A549 (cell line): ENCODE results near the gene MEIOSIN. TPM values are rescaled to one million over a fixed set of nuclear protein-coding genes. Genes with fewer than 3 reads are reported as not detected.

Experiments
- ATAC-seq, 2 experiments: fragments of 200-7000 bp in 1 of 2; fragments of >200 bp in 1 of 2; cut with Nextera tagmentation in 1 of 2; cut with Tn5 transposase in 1 of 2; 3 replicates each; pipeline versions ENCODE4 v1.8.0 to v1.9.1; 2018 to 2020; ENCODE audit warnings: mild to moderate bottlenecking in 1 of 2, moderate library complexity in 1 of 2
- CTCF ChIA-PET: fragments of 300-600 bp; sonication (Branson Sonifier 250); formaldehyde crosslinking; extraction: SDS; loops from one replicate; lab custom pipeline; 2021; ENCODE audit warnings: antibody characterized with exemption, inconsistent platforms; lab: Yijun Ruan, JAX
- POLR2A ChIA-PET: fragments of 350-600 bp; formaldehyde crosslinking; extraction: SDS; loops from one replicate; lab custom pipeline; 2021; ENCODE audit warnings: antibody characterized with exemption, inconsistent platforms; lab: Yijun Ruan, JAX
- DNase-seq, 2 experiments: peaks; one replicate each; pipeline versions ENCODE4 v3.0.0 to v3.0.0-alpha.2; 2011 to 2016; ENCODE audit warnings: low read depth in 1 of 2, low spot score in 1 of 2
- FAIRE-seq: peaks from 2 replicates; lab custom pipeline; 2011; peaks lifted over from hg19 to GRCh38; lab: Jason Lieb, UNC
- H3K27ac ChIP-seq, 2 experiments: fragments of >200 bp; sonication (Bioruptor Twin); formaldehyde crosslinking; 3 replicates each; pipeline ENCODE4 v1.5.1; 2016 to 2017
- H3K4me1 ChIP-seq: fragments of >200 bp; sonication (Bioruptor Twin); formaldehyde crosslinking; 3 replicates; pipeline ENCODE4 v1.6.1; 2016
- H3K4me2 ChIP-seq: fragments of >200 bp; sonication (Bioruptor Twin); formaldehyde crosslinking; 3 replicates; pipeline ENCODE4 v1.6.1; 2016
- H3K4me3 ChIP-seq: fragments of >200 bp; sonication (Bioruptor Twin); formaldehyde crosslinking; 3 replicates; pipeline ENCODE4 v1.5.1; 2016
- H3K9me3 ChIP-seq: fragments of >200 bp; sonication (Bioruptor Twin); formaldehyde crosslinking; 3 replicates; pipeline ENCODE4 v1.6.1; 2016
- CEBPB ChIP-seq, 2 experiments: fragments of >200 bp in 1 of 2; sonication (Bioruptor Twin) in 1 of 2; formaldehyde crosslinking in 1 of 2; IDR thresholded peaks; 2 replicates each; pipeline ENCODE4 v1.6.1; 2012 to 2016
- CHD2 ChIP-seq: fragments of 150-350 bp; IDR thresholded peaks from 2 replicates; pipeline ENCODE4 v1.6.1; 2014; ENCODE audit warnings: low read length; ENCODE audit not compliant: partially characterized antibody
- CHD4 ChIP-seq: fragments of 200-600 bp; sonication (generic); IDR thresholded peaks from 2 replicates; pipeline ENCODE4 v1.6.1; 2016; ENCODE audit warnings: antibody characterized with exemption, mild to moderate bottlenecking, borderline replicate concordance
- EHF ChIP-seq: fragments of 250-450 bp; sonication (Bioruptor Pico); IDR thresholded peaks from 2 replicates; pipeline ENCODE4 v1.5.0; 2020; ENCODE audit warnings: mild to moderate bottlenecking
- ESRRA ChIP-seq: fragments of 150-350 bp; IDR thresholded peaks from 2 replicates; pipeline ENCODE4 v1.6.1; 2014; ENCODE audit warnings: mild to moderate bottlenecking, low read length, borderline replicate concordance
- FOSB ChIP-seq: fragments of 250-450 bp; sonication (Bioruptor Pico); IDR thresholded peaks from 2 replicates; pipeline ENCODE4 v1.5.0; 2020; ENCODE audit warnings: mild to moderate bottlenecking, moderate library complexity
- FOSL2 ChIP-seq, 2 experiments: fragments of 450-650 bp in 1 of 2; fragments of >200 bp in 1 of 2; sonication (Bioruptor Twin) in 1 of 2; formaldehyde crosslinking; IDR thresholded peaks; 2 replicates each; pipeline versions ENCODE4 v1.5.0 to v1.6.1; 2016 to 2020; ENCODE audit warnings: mild to moderate bottlenecking in 1 of 2, moderate library complexity in 1 of 2
- GATA3 ChIP-seq: IDR thresholded peaks from 2 replicates; pipeline ENCODE4 v1.6.1; 2012; ENCODE audit warnings: borderline replicate concordance
- HEYL ChIP-seq: fragments of 250-450 bp; sonication (Bioruptor Pico); IDR thresholded peaks from 2 replicates; pipeline ENCODE4 v1.8.0; 2021; ENCODE audit warnings: mild to moderate bottlenecking, moderate library complexity
- HOXA7 ChIP-seq: fragments of 250-450 bp; sonication (Bioruptor Pico); IDR thresholded peaks from 2 replicates; pipeline ENCODE4 v1.5.0; 2020; ENCODE audit warnings: mild to moderate bottlenecking, moderate library complexity
- HOXB5 ChIP-seq: fragments of 250-450 bp; sonication (Bioruptor Pico); IDR thresholded peaks from 2 replicates; pipeline ENCODE4 v1.5.0; 2020; ENCODE audit warnings: mild to moderate bottlenecking, moderate library complexity
- JUNB ChIP-seq: fragments of >200 bp; sonication (Bioruptor Twin); formaldehyde crosslinking; IDR thresholded peaks from 2 replicates; pipeline ENCODE4 v1.6.1; 2016
- KDM1A ChIP-seq: fragments of 200-600 bp; sonication (generic); IDR thresholded peaks from 2 replicates; pipeline ENCODE4 v1.6.1; 2016; ENCODE audit warnings: low read depth, mild to moderate bottlenecking
- KDM5A ChIP-seq: fragments of 200-600 bp; sonication (generic); IDR thresholded peaks from 2 replicates; pipeline ENCODE4 v1.6.1; 2016; ENCODE audit warnings: antibody characterized with exemption, mild to moderate bottlenecking
- MAFK ChIP-seq: fragments of 450-650 bp; IDR thresholded peaks from 2 replicates; pipeline ENCODE4 v1.6.1; 2014; ENCODE audit not compliant: partially characterized antibody
- MAZ ChIP-seq: fragments of 150-350 bp; IDR thresholded peaks from 2 replicates; pipeline ENCODE4 v1.6.1; 2014; ENCODE audit warnings: antibody characterized with exemption, low read depth, low read length, borderline replicate concordance
- MYC ChIP-seq: IDR thresholded peaks from 2 replicates; pipeline ENCODE4 v1.6.1; 2012; ENCODE audit warnings: mild to moderate bottlenecking, inconsistent platforms, low read length, improper control_type of control experiment, borderline replicate concordance
- NFE2L2 ChIP-seq: fragments of 150-350 bp; conservative IDR thresholded peaks from 2 replicates; pipeline ENCODE4 v1.6.1; 2014; ENCODE audit warnings: low read length
- NPAS2 ChIP-seq: fragments of 250-450 bp; sonication (Bioruptor Pico); IDR thresholded peaks from 2 replicates; pipeline ENCODE4 v1.8.0; 2022; ENCODE audit warnings: mild to moderate bottlenecking, moderate library complexity, borderline replicate concordance
- NR3C1 ChIP-seq: fragments of >200 bp; sonication (Bioruptor Twin); formaldehyde crosslinking; IDR thresholded peaks from 3 replicates; pipeline ENCODE4 v1.6.1; 2017
- PHF8 ChIP-seq: fragments of 200-600 bp; sonication (generic); IDR thresholded peaks from 2 replicates; pipeline ENCODE4 v1.6.1; 2016; ENCODE audit warnings: low read depth, mild to moderate bottlenecking, antibody characterized with exemption, moderate library complexity, borderline replicate concordance
- POLR2A ChIP-seq: IDR thresholded peaks from 2 replicates; pipeline ENCODE4 v1.6.1; 2012; ENCODE audit warnings: mild to moderate bottlenecking, low read length
- RAD21 ChIP-seq, 2 experiments: fragments of >200 bp in 1 of 2; sonication (Bioruptor Twin) in 1 of 2; formaldehyde crosslinking in 1 of 2; IDR thresholded peaks in 1 of 2; conservative IDR thresholded peaks in 1 of 2; 2 replicates in 1 of 2; 3 replicates in 1 of 2; pipeline ENCODE4 v1.6.1; 2012 to 2018; ENCODE audit warnings: inconsistent platforms in 1 of 2
- RARB ChIP-seq: fragments of 250-450 bp; sonication (Bioruptor Pico); IDR thresholded peaks from 2 replicates; pipeline ENCODE4 v1.8.0; 2021; ENCODE audit warnings: mild to moderate bottlenecking, moderate library complexity
- RNF2 ChIP-seq: fragments of 200-600 bp; sonication (generic); IDR thresholded peaks from 2 replicates; pipeline ENCODE4 v1.6.1; 2016; ENCODE audit warnings: low read depth, mild to moderate bottlenecking, antibody characterized with exemption, moderate library complexity, borderline replicate concordance
- SMC3 ChIP-seq: fragments of >200 bp; sonication (Bioruptor Twin); formaldehyde crosslinking; IDR thresholded peaks from 3 replicates; pipeline ENCODE4 v1.6.1; 2018; ENCODE audit warnings: inconsistent platforms
- SREBF2 ChIP-seq: fragments of 450-650 bp; IDR thresholded peaks from 2 replicates; pipeline ENCODE4 v1.6.1; 2014; ENCODE audit warnings: mild to moderate bottlenecking, moderate library complexity
- ZFP36 ChIP-seq: fragments of 450-650 bp; IDR thresholded peaks from 2 replicates; pipeline ENCODE4 v1.6.1; 2014; ENCODE audit warnings: borderline replicate concordance; ENCODE audit not compliant: partially characterized antibody
- ZSCAN20 ChIP-seq: fragments of 250-450 bp; sonication (Bioruptor Pico); IDR thresholded peaks from 2 replicates; pipeline ENCODE4 v1.8.0; 2022; ENCODE audit warnings: mild to moderate bottlenecking, moderate library complexity
- WGBS: methylation state at CpG from one replicate; pipeline ENCODE4 v1.1.6; 2017; ENCODE audit errors: missing lambda C conversion rate; 5-methylcytosine and 5-hydroxymethylcytosine counted together
- polyA plus RNA-seq, 4 experiments: library from polyadenylated mRNA; depleted of rRNA in 3 of 4; stranded (reverse); fragments of >200 nt; fragmentation: RNase III in 1 of 4; extraction: RNeasy Plus Mini Kit Qiagen cat#74134 plus additional on column Dnase treatment in 1 of 4; gene quantifications; 2 replicates in 3 of 4; 3 replicates in 1 of 4; pipeline ENCODE4 v1.2.3, GENCODE V29; 2011 to 2017
- TF ChIP-seq, protein P1 (sequence below): fragments of >200 bp; sonication (Bioruptor Twin); formaldehyde crosslinking; IDR thresholded peaks from 3 replicates; pipeline ENCODE4 v1.5.1; 2016
- TF ChIP-seq, protein P2 (sequence below): IDR thresholded peaks from 2 replicates; pipeline ENCODE4 v1.6.1; 2012
- TF ChIP-seq, protein P3 (sequence below): fragments of >200 bp; sonication (Bioruptor Twin); formaldehyde crosslinking; IDR thresholded peaks from 2 replicates; pipeline ENCODE4 v1.6.1; 2016
- TF ChIP-seq, protein P4 (sequence below): fragments of 150-350 bp; IDR thresholded peaks from 2 replicates; pipeline ENCODE4 v1.6.1; 2014; ENCODE audit warnings: low read depth, mild to moderate bottlenecking, low read length
- TF ChIP-seq, protein P5 (sequence below): fragments of 450-650 bp; IDR thresholded peaks from 2 replicates; pipeline ENCODE4 v1.6.1; 2014; ENCODE audit warnings: antibody characterized with exemption
- TF ChIP-seq, protein P6 (sequence below): IDR thresholded peaks from 2 replicates; pipeline ENCODE4 v1.6.1; 2012
- TF ChIP-seq, protein P7 (sequence below): IDR thresholded peaks from 2 replicates; pipeline ENCODE4 v1.6.1; 2012; ENCODE audit warnings: low read depth, borderline replicate concordance

Gene MEIOSIN
- polyA plus RNA-seq, 2 of the 4 experiments (the other 2 are of a cell fraction), result not detected

DNA sequence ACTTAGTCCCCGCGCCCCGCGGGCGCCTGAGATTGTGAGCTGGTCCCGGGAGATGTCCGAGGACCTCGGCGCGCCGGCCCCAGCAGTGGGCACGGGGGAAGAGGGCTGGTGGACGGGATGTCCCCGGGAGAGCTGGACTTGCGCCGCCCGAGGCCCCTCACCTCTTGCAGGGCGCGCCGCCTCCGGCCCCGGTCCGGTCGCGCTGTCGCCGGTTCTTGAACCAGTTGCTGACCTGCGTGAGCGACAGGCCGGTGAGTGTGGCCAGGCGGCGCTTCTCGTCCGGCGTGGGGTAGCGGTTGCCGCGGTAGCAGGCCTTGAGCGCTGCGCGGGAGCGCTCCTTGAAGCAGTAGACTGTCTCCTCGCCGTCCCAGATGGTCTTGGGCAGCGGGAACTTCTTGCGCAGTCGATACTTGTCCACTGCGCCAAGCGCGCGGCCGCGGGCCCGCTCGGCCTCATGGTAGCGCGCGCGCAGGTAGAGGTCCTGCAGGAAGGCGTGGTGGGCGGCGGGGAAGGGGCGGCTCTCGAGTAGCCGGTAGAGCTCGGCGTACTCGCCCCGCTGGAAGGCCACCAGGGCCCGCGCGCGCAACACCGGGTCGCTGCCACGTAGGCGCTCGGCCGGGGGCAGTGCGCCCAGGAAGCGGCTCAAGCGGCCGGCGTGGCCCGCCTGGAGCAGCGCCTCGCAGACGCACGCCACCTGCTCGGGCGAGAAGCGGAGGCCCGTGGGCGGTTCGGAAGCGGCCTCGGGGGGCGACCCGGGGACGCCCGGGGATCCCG lies 34.8 kb downstream of the MEIOSIN start:
- CTCF ChIA-PET, result interaction anchor here (0.6 to 74.3 kb wide), 19 partner anchors 12 to 177 kb away, joined by 3 to 2204 read pairs (median 6); partner anchors contain the start of genes DMPK, DMWD, FBXO46 and FOXA3
- peaks cover 18% of the 10 kb centered on the region for H3K4me1 ChIP-seq
- peak overlapping the region; percentile 93 to 99 for H3K27ac ChIP-seq
- peak overlapping the region; percentile 78 for H3K4me3 ChIP-seq
- ATAC-seq (peak; percentile 2 to 6), FAIRE-seq (no peak), DNase-seq (peak; percentile 54 to 89)
- WGBS, result under 1% methylated on average over 55 of the region's 102 CpGs
- no peaks in the 10 kb centered on the region for H3K9me3 ChIP-seq
- peak overlapping the region; percentile 84 for H3K4me2 ChIP-seq
- POLR2A ChIA-PET, result interaction anchor here (0.6 to 4.5 kb wide), 16 partner anchors 7 to 184 kb away, joined by 3 to 68 read pairs (median 8); partner anchors contain the start of genes DMPK, DMWD, FBXO46 and OPA3
- TF ChIP-seq MAZ (no peak), SREBF2 (no peak), EHF (CRISPR knock-in tag) (no peak), NR3C1 (no peak), ZFP36 (no peak), FOSL2 (IDR thresholded peaks at IDR 0.05) (no peak), FOSL2 (CRISPR knock-in tag; IDR thresholded peaks at IDR 0.05) (no peak; the same call in 1 of the 2 replicates), CHD2 (no peak), FOSB (CRISPR knock-in tag) (no peak), PHF8 (no peak), ESRRA (no peak), HOXB5 (no peak), HOXA7 (CRISPR knock-in tag) (no peak), CHD4 (no peak), HEYL (CRISPR knock-in tag) (no peak), NFE2L2 (no peak), SMC3 (no peak), ZSCAN20 (CRISPR knock-in tag) (no peak), JUNB (no peak), RNF2 (peak; percentile 85; the same call in 1 of the 2 replicates), RARB (CRISPR knock-in tag) (no peak), GATA3 (no peak), KDM1A (no peak), KDM5A (no peak), CEBPB (IDR thresholded peaks at IDR 0.05) (no peak), NPAS2 (CRISPR knock-in tag) (no peak), POLR2A (peak; percentile 46), RAD21 (conservative IDR thresholded peaks at IDR 0.05 in 1 of 2, IDR thresholded peaks at IDR 0.05 in 1 of 2) (no peak; a peak in 1 of 5 replicates), MYC (peak; percentile 38; the same call in 1 of the 2 replicates), MAFK (no peak)
- TF ChIP-seq, protein P1, sequence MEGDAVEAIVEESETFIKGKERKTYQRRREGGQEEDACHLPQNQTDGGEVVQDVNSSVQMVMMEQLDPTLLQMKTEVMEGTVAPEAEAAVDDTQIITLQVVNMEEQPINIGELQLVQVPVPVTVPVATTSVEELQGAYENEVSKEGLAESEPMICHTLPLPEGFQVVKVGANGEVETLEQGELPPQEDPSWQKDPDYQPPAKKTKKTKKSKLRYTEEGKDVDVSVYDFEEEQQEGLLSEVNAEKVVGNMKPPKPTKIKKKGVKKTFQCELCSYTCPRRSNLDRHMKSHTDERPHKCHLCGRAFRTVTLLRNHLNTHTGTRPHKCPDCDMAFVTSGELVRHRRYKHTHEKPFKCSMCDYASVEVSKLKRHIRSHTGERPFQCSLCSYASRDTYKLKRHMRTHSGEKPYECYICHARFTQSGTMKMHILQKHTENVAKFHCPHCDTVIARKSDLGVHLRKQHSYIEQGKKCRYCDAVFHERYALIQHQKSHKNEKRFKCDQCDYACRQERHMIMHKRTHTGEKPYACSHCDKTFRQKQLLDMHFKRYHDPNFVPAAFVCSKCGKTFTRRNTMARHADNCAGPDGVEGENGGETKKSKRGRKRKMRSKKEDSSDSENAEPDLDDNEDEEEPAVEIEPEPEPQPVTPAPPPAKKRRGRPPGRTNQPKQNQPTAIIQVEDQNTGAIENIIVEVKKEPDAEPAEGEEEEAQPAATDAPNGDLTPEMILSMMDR, result no peak
- TF ChIP-seq, protein P2, sequence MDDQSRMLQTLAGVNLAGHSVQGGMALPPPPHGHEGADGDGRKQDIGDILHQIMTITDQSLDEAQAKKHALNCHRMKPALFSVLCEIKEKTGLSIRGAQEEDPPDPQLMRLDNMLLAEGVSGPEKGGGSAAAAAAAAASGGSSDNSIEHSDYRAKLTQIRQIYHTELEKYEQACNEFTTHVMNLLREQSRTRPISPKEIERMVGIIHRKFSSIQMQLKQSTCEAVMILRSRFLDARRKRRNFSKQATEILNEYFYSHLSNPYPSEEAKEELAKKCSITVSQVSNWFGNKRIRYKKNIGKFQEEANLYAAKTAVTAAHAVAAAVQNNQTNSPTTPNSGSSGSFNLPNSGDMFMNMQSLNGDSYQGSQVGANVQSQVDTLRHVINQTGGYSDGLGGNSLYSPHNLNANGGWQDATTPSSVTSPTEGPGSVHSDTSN, result no peak
- TF ChIP-seq, protein P3, sequence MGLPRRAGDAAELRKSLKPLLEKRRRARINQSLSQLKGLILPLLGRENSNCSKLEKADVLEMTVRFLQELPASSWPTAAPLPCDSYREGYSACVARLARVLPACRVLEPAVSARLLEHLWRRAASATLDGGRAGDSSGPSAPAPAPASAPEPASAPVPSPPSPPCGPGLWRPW, result no peak
- TF ChIP-seq, protein P4, sequence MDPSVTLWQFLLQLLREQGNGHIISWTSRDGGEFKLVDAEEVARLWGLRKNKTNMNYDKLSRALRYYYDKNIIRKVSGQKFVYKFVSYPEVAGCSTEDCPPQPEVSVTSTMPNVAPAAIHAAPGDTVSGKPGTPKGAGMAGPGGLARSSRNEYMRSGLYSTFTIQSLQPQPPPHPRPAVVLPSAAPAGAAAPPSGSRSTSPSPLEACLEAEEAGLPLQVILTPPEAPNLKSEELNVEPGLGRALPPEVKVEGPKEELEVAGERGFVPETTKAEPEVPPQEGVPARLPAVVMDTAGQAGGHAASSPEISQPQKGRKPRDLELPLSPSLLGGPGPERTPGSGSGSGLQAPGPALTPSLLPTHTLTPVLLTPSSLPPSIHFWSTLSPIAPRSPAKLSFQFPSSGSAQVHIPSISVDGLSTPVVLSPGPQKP, result no peak
- TF ChIP-seq, protein P5, sequence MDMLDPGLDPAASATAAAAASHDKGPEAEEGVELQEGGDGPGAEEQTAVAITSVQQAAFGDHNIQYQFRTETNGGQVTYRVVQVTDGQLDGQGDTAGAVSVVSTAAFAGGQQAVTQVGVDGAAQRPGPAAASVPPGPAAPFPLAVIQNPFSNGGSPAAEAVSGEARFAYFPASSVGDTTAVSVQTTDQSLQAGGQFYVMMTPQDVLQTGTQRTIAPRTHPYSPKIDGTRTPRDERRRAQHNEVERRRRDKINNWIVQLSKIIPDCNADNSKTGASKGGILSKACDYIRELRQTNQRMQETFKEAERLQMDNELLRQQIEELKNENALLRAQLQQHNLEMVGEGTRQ, result no peak
- TF ChIP-seq, protein P6, sequence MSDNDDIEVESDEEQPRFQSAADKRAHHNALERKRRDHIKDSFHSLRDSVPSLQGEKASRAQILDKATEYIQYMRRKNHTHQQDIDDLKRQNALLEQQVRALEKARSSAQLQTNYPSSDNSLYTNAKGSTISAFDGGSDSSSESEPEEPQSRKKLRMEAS, result peak; percentile 69; the same call in 1 of the 2 replicates
- TF ChIP-seq, protein P7, sequence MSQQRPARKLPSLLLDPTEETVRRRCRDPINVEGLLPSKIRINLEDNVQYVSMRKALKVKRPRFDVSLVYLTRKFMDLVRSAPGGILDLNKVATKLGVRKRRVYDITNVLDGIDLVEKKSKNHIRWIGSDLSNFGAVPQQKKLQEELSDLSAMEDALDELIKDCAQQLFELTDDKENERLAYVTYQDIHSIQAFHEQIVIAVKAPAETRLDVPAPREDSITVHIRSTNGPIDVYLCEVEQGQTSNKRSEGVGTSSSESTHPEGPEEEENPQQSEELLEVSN, result peak; percentile 85
